ENCODE measurements around the gene AKAP12.

DNA sequence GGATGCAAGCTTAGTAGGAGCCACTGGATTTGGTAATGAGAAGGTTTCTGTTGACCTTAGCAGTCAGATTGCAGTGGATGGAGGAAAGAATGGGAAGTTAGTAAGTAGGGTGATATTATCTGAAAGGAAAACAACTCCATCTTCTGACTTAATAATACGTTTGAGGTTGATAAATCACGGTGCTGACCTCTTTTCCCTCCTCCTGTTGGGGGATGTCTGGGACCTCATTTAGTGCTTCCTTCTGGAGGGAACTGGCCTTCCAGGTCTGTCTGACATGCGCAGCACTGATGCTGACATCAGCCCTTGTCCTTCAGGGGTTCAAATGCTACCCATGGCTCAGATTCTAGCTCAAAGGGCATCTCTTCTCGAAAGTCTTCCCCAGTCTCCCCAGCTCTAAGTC lies 48.2 kb upstream of the AKAP12 start:
- no peak for TF ChIP-seq EZH2 (IDR thresholded peaks at IDR 0.05; ENCODE audit: low read length)
- TF ChIP-seq, protein P1, sequence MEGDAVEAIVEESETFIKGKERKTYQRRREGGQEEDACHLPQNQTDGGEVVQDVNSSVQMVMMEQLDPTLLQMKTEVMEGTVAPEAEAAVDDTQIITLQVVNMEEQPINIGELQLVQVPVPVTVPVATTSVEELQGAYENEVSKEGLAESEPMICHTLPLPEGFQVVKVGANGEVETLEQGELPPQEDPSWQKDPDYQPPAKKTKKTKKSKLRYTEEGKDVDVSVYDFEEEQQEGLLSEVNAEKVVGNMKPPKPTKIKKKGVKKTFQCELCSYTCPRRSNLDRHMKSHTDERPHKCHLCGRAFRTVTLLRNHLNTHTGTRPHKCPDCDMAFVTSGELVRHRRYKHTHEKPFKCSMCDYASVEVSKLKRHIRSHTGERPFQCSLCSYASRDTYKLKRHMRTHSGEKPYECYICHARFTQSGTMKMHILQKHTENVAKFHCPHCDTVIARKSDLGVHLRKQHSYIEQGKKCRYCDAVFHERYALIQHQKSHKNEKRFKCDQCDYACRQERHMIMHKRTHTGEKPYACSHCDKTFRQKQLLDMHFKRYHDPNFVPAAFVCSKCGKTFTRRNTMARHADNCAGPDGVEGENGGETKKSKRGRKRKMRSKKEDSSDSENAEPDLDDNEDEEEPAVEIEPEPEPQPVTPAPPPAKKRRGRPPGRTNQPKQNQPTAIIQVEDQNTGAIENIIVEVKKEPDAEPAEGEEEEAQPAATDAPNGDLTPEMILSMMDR (optimal IDR thresholded peaks at IDR 0.05 in 1 of 3, IDR thresholded peaks at IDR 0.05 in 1 of 3, conservative IDR thresholded peaks at IDR 0.05 in 1 of 3; ENCODE audit: extremely low read depth in 1 of 3, insufficient read depth in 2 of 3, low read length in 3 of 3): no peak
